Midbrain (tissue), 1 donor: ENCODE data around the gene CYP11A1.
A peak's percentile ranks its signal among the peaks of the same experiment; 100 is the strongest.

Source experiments
- DNase-seq: peaks from one replicate; lab custom pipeline; 2025; lab: John Stamatoyannopoulos, UW

Gene CYP11A1

GRCh38 chr15:74388363-74388951 is 21.0 kb upstream of the CYP11A1 start:
- DNase-seq: no peak

DNA sequence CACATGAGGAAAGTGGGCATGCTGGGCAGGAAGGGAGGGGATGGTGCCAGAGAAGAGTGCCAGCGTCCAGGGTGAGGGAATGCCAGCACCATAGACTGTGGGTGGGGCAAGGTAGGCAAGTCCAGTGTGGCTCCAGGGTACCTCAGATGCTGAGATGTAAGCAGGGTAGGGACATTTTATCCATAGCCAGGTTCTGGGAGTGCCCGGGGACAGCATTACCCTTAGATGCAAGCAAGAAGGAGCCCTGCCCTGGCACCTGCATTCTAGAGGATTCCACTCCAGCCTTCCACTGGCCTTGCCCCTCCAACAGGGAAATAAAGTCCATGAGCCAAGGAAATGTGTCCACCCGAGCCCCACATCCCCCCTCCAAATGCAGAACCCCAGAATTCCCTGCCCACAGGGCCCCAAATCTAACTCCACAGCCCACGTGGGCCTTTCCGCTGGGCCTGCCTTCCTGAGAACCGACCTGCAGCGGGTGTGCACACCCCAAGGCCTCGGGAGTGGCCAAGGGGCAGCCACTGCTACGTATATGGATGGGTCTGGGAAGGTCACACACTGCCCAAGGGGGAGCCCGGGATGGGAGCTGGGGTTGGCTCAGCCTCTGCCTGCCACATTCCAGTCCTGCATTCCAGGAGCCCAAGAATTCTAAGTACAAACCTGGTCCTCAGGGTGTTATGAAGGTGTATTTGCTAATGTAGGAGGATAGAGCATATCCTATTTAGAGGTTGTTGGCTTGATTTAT is 20.3 kb upstream of the CYP11A1 start:
- DNase-seq: no peak

GRCh38 chr15:74387141-74387541 is 19.7 kb upstream of the CYP11A1 start:
- DNase-seq: no peak

GRCh38 chr15:74386496-74387140 is 19.2 kb upstream of the CYP11A1 start:
- no peak for DNase-seq

DNA sequence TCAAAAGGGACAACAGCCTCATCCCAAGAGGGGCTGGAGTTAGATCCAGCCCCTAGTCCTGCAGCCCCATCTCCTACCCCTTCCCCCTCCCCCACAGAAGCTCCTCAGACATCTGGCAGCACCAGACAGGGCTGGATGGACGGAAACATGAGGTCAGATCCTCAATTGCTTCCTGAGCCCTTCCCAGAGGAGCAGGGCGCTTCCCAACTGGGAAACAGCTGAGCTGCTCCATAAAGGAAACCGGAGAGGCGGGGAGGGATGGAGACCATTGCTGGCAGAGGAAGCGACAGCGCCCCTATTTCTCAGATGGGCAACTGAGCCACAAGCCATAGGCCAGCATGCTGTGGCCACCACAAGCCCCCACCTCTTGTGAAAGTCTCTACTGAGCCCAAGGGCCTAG is 18.3 kb upstream of the CYP11A1 start:
- no peak for DNase-seq

- DNase-seq: no peak
Measured at GRCh38 chr15:74384881-74385643, 17.6 kb upstream of the CYP11A1 start.

GRCh38 chr15:74384566-74384880 is 17.1 kb upstream of the CYP11A1 start:
- DNase-seq: no peak

DNA sequence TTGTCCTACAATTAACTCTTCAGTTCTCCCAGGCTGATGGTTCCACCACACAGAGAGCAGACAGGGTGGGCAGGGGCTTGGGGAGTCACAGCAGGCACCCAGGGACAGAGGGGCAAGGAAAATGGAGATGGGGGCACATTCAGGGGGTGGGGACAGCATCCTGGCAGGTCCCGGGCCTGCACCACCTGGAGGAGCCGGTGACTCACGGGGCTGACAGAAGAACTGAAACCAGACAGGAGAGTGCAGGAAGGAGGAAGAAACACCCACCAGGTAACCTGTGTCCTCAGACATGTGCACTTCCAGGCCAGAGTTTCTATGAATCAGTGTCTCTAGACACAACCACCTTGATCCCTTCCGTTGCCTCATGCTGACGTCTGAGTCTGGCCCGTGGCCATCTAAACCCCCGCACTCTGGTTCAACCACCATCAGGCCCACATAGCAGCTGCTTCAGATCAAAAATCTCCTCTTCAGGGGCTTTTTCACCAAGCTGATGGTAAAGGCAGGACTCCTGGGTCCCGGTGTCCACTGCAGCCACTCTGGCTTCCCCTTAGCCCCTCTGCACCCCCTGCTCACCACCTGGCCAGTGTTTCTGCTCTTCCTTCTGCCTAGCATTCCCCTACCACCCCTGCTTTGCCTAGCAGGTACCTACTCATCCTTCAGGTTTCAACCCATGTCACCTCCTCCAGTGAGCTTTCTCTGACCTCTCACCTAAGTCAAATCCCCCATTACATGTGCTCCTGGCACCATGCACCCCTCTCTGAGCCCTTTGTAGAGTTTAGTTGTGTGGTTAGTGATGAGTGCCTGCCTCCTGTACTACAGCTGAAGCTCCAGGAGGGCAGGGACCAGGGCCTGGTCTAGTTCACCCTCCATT is 16.5 kb upstream of the CYP11A1 start:
- no peak for DNase-seq

GRCh38 chr15:74383286-74383685 is 15.8 kb upstream of the CYP11A1 start:
- no peak for DNase-seq

DNA sequence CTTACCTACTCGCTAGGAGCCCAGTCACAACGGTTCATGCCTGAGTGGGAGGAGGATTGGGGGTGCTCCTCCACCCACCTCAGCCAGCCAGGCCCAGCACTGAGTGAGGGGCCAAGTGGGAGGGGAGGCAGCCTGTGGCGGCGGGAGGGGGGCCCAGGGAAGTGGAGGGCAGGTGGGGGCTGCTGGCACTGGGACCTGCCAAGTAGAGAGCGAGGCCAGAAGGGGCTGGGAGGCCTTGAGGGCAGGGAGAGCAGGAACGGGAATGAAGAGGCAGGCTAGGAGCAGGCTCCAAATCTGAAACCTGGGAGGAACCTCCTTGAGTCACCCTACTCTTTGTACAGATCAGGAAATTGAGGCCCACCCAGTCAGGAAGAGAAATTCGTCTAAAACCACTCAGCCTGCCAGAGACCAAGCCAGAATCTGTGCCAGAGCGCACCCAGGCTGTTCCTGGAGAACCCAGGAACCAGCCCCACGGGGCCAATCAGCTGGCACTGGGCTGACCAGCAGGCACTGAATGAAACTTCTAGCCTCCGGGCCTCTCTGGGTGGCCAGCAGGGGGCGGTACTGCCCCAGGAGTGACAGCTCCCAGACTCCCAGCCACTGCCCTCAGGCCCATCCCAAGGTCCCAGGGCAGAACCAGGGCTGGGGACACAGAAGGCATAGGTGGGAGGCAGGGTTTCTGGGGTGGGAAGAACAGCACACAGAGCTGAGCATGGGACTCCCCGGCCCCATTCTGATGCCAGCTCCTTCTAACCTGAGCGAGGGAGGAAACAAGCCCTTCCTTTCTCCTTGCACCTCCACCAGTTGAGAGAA is 14.8 kb upstream of the CYP11A1 start:
- peak; percentile 92 for DNase-seq

- DNase-seq: no peak
Measured at GRCh38 chr15:74381481-74381880, 14.0 kb upstream of the CYP11A1 start.

GRCh38 chr15:74381190-74381453 is 13.7 kb upstream of the CYP11A1 start:
- DNase-seq: no peak

DNA sequence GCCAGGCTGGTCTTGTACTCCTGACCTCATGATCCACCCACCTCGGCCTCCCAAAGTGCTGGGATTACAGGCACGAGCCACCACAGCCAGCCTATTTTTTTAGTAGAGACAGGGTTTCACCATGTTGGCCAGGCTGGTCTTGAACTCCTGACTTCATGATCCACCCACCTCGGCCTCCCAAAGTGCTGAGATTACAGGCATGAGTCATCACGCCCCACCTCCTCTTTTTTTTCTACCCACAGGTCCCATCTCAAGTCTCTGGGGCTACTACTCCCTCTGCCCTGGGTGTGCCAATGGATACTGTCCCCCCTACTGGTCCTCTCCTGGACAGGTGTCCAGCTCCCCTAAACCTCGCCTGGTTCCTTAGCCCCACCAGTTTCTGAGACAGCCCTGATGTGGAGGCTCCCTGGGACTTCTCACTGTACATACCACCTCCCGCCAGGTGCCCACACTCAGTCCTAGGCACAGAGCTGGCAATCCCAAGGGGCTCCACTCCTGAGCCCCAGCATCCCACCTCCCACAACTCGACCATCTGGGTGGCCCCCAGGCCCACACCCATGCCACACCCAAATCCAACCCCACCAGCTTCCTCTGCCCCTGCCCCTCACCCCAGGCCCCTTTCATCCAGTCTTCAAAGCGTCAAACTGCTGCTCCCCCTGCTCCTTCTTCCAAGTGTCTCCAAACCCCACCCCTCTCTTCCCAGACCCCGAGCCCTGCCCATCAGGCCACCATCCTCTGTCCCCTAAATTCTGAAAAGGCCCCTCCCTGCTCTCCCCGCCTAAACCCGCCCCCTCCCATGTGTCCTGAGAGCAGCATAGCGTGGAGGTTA is 13.1 kb upstream of the CYP11A1 start:
- DNase-seq: no peak

GRCh38 chr15:74378848-74379247 is 11.4 kb upstream of the CYP11A1 start:
- no peak for DNase-seq

GRCh38 chr15:74377831-74378766 is 10.7 kb upstream of the CYP11A1 start:
- no peak for DNase-seq

DNA sequence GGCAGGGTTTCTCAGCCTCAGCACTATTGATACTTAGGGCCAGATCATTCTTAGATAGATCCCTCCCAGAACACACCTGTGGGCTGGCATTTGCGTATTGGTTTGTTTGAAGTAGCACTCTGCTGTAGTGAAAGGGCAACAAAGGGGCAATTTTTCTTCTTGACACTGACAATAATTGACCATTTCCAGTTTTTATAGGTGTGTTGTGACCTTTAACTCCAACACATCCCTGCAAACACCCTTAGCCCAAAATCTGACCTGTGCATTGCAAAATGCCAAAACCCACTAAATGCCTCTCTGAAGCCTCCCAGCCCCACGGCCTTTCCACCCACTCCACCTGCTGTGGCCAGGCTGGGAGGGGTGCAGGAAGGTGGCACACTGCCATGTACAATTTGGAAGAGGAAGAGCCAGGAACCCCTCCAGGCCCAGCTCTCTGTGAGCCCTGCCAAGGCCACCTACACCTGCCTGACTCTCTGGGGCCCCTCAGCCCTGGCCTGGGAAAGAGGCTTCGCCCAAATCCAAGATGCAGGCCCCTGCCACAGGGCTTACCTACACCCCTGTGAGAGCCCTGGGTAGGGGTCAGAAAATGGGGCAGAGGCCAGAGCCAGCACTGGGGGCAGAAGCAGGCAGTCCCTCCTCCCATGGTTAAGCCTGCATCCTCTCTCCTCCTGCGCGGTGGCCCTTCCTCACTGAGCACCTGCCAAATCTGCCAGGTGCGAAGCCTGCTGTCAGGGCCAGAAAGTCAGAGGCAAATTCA is 9.6 kb upstream of the CYP11A1 start:
- no peak for DNase-seq

DNA sequence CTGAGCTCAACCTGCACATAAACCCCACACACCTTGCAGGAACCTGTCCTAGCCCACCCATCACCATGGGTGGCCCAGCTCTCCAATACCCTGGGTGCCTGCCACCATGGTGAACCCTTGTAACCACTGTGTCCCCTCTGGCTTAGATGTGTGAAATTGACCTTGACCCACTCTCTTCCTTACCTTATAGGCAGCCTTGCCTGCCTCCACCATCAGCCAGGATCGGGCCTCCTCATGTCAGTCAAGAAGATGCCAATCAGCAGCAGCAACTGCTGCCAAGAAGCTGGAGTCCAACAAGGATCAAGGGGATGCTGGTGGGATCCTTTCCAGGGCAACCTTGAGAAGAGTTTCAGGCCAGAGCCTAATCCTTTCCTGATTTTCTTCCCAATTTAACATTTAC is 8.8 kb upstream of the CYP11A1 start:
- no peak for DNase-seq

GRCh38 chr15:74375303-74375693 is 7.9 kb upstream of the CYP11A1 start:
- DNase-seq: peak; percentile 72
